ENCODE results near the gene CELSR3. TPM values are rescaled to one million over a fixed set of nuclear protein-coding genes. Genes with fewer than 3 reads are reported as not detected.
A peak's percentile ranks its signal among the peaks of the same experiment; 100 is the strongest.

Gene CELSR3
- total RNA-seq, 2 donors from 2014 or later = 0.65 to 0.67 TPM

- intact Hi-C loops (cut with DNase I) = loop anchor here in 1 of 2 donors (10.0 kb wide), 1 partner anchor 224 kb away; a partner anchor contains a TSS
- peak; percentile 76 for DNase-seq (ENCODE audit: low spot score)
Observed at GRCh38 chr3:48688737-48689075, 26.0 kb upstream of the CELSR3 start.

GRCh38 chr3:48688032-48688736, 25.5 kb upstream of the CELSR3 start:
- DNase-seq (ENCODE audit: low spot score) = peak; percentile 63
- intact Hi-C loops (cut with DNase I) = loop anchor here in 1 of 2 donors (10.0 kb wide), 1 partner anchor 223 kb away; a partner anchor contains a TSS

GRCh38 chr3:48687220-48687678, 24.6 kb upstream of the CELSR3 start:
- DNase-seq (ENCODE audit: low spot score) = peak; percentile 24
- intact Hi-C loops (cut with DNase I) = loop anchor here in 1 of 2 donors (10.0 kb wide), 1 partner anchor 222 kb away; a partner anchor contains a TSS

- peak; percentile 22 for DNase-seq (ENCODE audit: low spot score)
- intact Hi-C loops (cut with DNase I) = loop anchor here in 1 of 2 donors (10.0 kb wide), 1 partner anchor 222 kb away; a partner anchor contains a TSS
Observed at GRCh38 chr3:48686538-48687219, 24.0 kb upstream of the CELSR3 start.

GRCh38 chr3:48685603-48686511, 23.2 kb upstream of the CELSR3 start, which contains the start of gene NCKIPSD:
TSS of gene NCKIPSD (minus strand) at chr3:48685915. CDS start at chr3:48685807, 108 bp downstream.
- intact Hi-C loops (cut with DNase I) = loop anchor here in 1 of 2 donors (10.0 kb wide), 1 partner anchor 221 kb away; a partner anchor contains a TSS
- DNase-seq (ENCODE audit: low spot score) = peak; percentile 97

GRCh38 chr3:48685293-48685602, 22.6 kb upstream of the CELSR3 start:
- DNase-seq (ENCODE audit: low spot score) = no peak
- intact Hi-C loops (cut with DNase I) = loop anchor here in 1 of 2 donors (10.0 kb wide), 1 partner anchor 220 kb away; a partner anchor contains a TSS

GRCh38 chr3:48684480-48685143, 21.9 kb upstream of the CELSR3 start:
- peak; percentile 81 for DNase-seq (ENCODE audit: low spot score)
- intact Hi-C loops (cut with DNase I) = loop anchor here in 1 of 2 donors (10.0 kb wide), 1 partner anchor 220 kb away; a partner anchor contains a TSS

- intact Hi-C loops (cut with DNase I) = loop anchor here in 1 of 2 donors (10.0 kb wide), 1 partner anchor 219 kb away; a partner anchor contains a TSS
- DNase-seq (ENCODE audit: low spot score) = no peak
Observed at GRCh38 chr3:48684054-48684349, 21.3 kb upstream of the CELSR3 start.

- intact Hi-C loops (cut with DNase I) = loop anchor here in 1 of 2 donors (10.0 kb wide), 1 partner anchor 218 kb away; a partner anchor contains a TSS
- peak; percentile 74 for DNase-seq (ENCODE audit: low spot score)
Observed at GRCh38 chr3:48682786-48683185, 20.1 kb upstream of the CELSR3 start.

- intact Hi-C loops (cut with DNase I) = loop anchor here in 1 of 2 donors (10.0 kb wide), 1 partner anchor 217 kb away; a partner anchor contains a TSS
- peak; percentile 60 for DNase-seq (ENCODE audit: low spot score)
Observed at GRCh38 chr3:48681974-48682610, 19.4 kb upstream of the CELSR3 start.

GRCh38 chr3:48681541-48681880, 18.8 kb upstream of the CELSR3 start:
- intact Hi-C loops (cut with DNase I) = loop anchor here in 1 of 2 donors (10.0 kb wide), 1 partner anchor 217 kb away; a partner anchor contains a TSS
- peak; percentile 58 for DNase-seq (ENCODE audit: low spot score)

- peak; percentile 66 for DNase-seq (ENCODE audit: low spot score)
Observed at GRCh38 chr3:48680811-48681540, 18.3 kb upstream of the CELSR3 start.

GRCh38 chr3:48679411-48680391, 17.0 kb upstream of the CELSR3 start:
- DNase-seq (ENCODE audit: low spot score) = peak; percentile 55
- intact Hi-C loops (cut with DNase I) = loop anchor here (10.0 kb wide), 2 partner anchors 215 to 485 kb away; partner anchors contain the start of gene CCDC71 (in 1 of the 2)

More at GRCh38 chr3:48680811-48681540, 18.3 kb upstream of the CELSR3 start:
- intact Hi-C loops (cut with DNase I) = loop anchor here in 1 of 2 donors (10.0 kb wide), 1 partner anchor 216 kb away; a partner anchor contains a TSS

- intact Hi-C loops (cut with DNase I) = loop anchor here in 1 of 2 donors (10.0 kb wide), 1 partner anchor 486 kb away; the partner anchor contains the start of gene CCDC71
- peak; percentile 72 for DNase-seq (ENCODE audit: low spot score)
Observed at GRCh38 chr3:48678566-48679380, 16.1 kb upstream of the CELSR3 start.

- peak; percentile 53 for DNase-seq (ENCODE audit: low spot score)
- intact Hi-C loops (cut with DNase I) = loop anchor here in 1 of 2 donors (10.0 kb wide), 1 partner anchor 487 kb away; the partner anchor contains the start of gene CCDC71
Observed at GRCh38 chr3:48678056-48678455, 15.4 kb upstream of the CELSR3 start.

Measured in posterior vena cava (tissue), 2 donors.